Cardiac fibroblast (primary cell): ENCODE data around the gene PEAR1.

ENCODE experiments used
- DNase-seq, 2 donors: peaks; one replicate each; pipeline versions ENCODE4 v3.0.0 to v3.0.0-alpha.2; 2010; ENCODE audit warnings: low read depth in 2 of 2
- H3K4me3 ChIP-seq, 2 donors: replicated peaks in 1 of 2; 1 replicate in 1 of 2; 2 replicates in 1 of 2; pipeline ENCODE4 v1.5.1; 2011; ENCODE audit warnings: low read depth in 2 of 2, low read length in 2 of 2, mild to moderate bottlenecking in 2 of 2, moderate library complexity in 1 of 2
- CTCF ChIP-seq: IDR thresholded peaks from one replicate; pipeline ENCODE4 v1.5.1; 2011; ENCODE audit warnings: low read depth, mild to moderate bottlenecking, low read length, inconsistent platforms

PEAR1 gene

GRCh38 chr1:156958247-156958714, 64.8 kb downstream of the PEAR1 start:
- no peak overlapping the region for H3K4me3 ChIP-seq
- no peak for TF ChIP-seq CTCF
- no peak for DNase-seq

DNA sequence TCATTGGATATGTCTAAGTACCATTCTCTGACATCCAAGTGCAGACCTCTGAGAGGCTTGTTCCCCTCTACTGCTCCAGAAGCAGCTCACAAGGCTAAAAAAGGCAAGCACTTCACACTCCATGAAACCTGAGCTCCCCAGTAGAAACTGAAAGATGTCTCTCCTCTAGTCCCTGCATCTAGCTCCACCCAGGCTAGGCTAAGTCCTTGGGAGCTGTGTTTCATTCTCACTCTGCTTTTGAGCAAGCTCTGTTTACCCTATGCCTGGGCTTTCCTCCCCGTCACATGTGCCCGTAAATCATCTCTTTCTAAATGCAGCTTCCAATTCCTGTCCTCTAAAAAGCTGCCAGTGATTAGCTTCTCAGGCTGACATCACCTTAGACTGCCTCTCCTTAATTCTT, 65.9 kb downstream of the PEAR1 start:
- no peak overlapping the region for H3K4me3 ChIP-seq
- no peak for TF ChIP-seq CTCF
- no peak for DNase-seq

DNA sequence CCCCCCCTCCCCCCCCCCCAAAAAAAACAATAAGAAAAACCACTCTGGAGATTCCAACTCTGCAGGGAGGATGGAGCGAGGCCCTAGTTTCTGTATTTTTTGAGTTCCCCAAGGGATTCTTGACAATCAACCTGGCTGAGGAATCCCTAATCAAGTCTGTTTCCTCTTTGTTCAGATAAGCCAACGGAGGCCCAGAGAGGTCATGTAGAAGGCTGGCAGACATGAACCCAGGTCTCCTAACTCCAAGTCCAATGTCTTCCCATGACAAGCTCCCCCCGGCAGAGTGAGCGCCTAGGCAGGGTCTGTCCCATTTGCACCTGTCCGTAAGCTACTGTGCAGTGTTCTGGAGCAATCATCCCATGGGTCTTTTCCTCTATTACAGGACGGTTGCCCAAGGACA, 66.4 kb downstream of the PEAR1 start:
- H3K4me3 ChIP-seq: no peak overlapping the region
- no peak for TF ChIP-seq CTCF
- DNase-seq: no peak

- DNase-seq: peak in 1 of 2 donors; percentile 4
- H3K4me3 ChIP-seq: no peak overlapping the region
These were observed 68.2 kb downstream of the PEAR1 start for GRCh38 chr1:156961709-156962108.

DNA sequence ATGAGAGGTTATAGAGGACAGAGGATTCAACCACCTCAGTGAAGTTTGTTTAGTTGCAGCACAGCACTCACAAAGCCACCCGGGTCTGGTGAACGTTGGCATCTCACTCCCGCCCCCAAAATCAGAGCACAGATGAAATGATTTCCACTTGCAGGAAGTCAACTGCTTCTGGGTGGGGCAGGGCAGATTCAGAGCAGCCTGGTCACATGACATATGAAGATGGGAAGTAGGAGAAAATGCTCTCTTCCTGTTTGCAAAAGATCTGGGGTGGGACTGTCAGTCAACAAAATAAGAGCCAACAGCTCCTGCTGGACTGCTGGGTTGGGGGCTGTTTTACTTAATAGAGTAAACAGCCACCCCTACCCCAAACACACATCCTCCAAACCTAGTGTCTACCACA, 70.1 kb downstream of the PEAR1 start:
- peak in 1 of 2 donors; percentile 15 for DNase-seq
- no peak for TF ChIP-seq CTCF
- H3K4me3 ChIP-seq: no peak overlapping the region

More at GRCh38 chr1:156961709-156962108, 68.2 kb downstream of the PEAR1 start:
- TF ChIP-seq CTCF: peak; percentile 3

GRCh38 chr1:156964441-156964840, 70.9 kb downstream of the PEAR1 start:
- TF ChIP-seq CTCF: no peak
- peak in 1 of 2 donors; percentile 9 for DNase-seq
- no peak overlapping the region for H3K4me3 ChIP-seq
